ENCODE results near the gene CRACR2B. TPM values are rescaled to one million over a fixed set of nuclear protein-coding genes. Genes with fewer than 3 reads are reported as not detected.

CRACR2B gene
- total and polyA plus RNA-seq, 2 of the 8 experiments (the other 6 are each of a cell fraction or from before 2014, with no cell fraction given), result 18.2 to 26.4 TPM

GRCh38 chr11:825366-826226, 2.1 kb upstream of the CRACR2B start:
- Histone ChIP-seq H4K91ac (replicated peaks; ENCODE audit: insufficient read length, low read length) (no peak overlapping the region), H2BK20ac (ENCODE audit: low read length) (no peak overlapping the region), H2BK5ac (ENCODE audit: low read depth, low read length) (no peak overlapping the region), H3K27me3 (replicated peaks in 1 of 4; ENCODE audit: control insufficient read depth in 3 of 4, extremely low read depth in 1 of 4, insufficient read depth in 3 of 4, low read length in 3 of 4) (peaks cover 1 to 24% (median 13%) of the 10 kb centered on the region in 4 experiments), H3K4ac (replicated peaks; ENCODE audit: insufficient read length, low read depth, low read length) (no peak overlapping the region), H3K14ac (ENCODE audit: insufficient read length) (no peak overlapping the region), H4K8ac (ENCODE audit: extremely low read depth, insufficient read depth, low read length) (no peak overlapping the region; the same call in 1 of the 2 replicates), H2BK15ac (ENCODE audit: low read length) (no peak overlapping the region), H2AFZ (ENCODE audit: low read length) (no peak overlapping the region), H3K56ac (replicated peaks; ENCODE audit: insufficient read length, low read depth, low read length) (no peak overlapping the region), H4K5ac (ENCODE audit: insufficient read length, low read depth, low read length) (no peak overlapping the region), H3K4me1 (replicated peaks in 1 of 4; ENCODE audit: control insufficient read depth in 3 of 4, insufficient read depth in 4 of 4, low read length in 3 of 4) (peaks cover 0 to 30% (median 25%) of the 10 kb centered on the region in 4 experiments; a peak in 6 of 7 replicates), H3K79me2 (ENCODE audit: control insufficient read depth in 1 of 2, insufficient read depth in 2 of 2, low read length in 2 of 2) (peaks cover 0 to 1% of the 10 kb centered on the region in 2 experiments; a peak in 1 of 4 replicates), H3K27ac (ENCODE audit: low read depth, low read length) (no peak overlapping the region), H3K9me3 (ENCODE audit: insufficient read depth in 2 of 2, low read depth in 1 of 2, low read length in 1 of 2) (no peaks in the 10 kb centered on the region), H3K4me2 (ENCODE audit: insufficient read depth in 1 of 2, low read depth in 2 of 2, low read length in 2 of 2) (no peak overlapping the region), H3K23ac (ENCODE audit: insufficient read length) (no peak overlapping the region), H3K79me1 (ENCODE audit: low read depth, low read length) (peaks cover 8% of the 10 kb centered on the region), H3K36me3 (ENCODE audit: control insufficient read depth in 2 of 4, insufficient read depth in 4 of 4, low read length in 3 of 4) (peaks cover 0 to 10% (median 1%) of the 10 kb centered on the region in 4 experiments; a peak in 1 of 8 replicates), H2BK12ac (ENCODE audit: low read depth, low read length) (no peak overlapping the region), H2AK5ac (ENCODE audit: low read depth, low read length) (no peak overlapping the region; the same call in 1 of the 2 replicates), H3K9ac (replicated peaks in 1 of 4; ENCODE audit: extremely low read depth in 1 of 4, low read depth in 3 of 4, low read length in 3 of 4) (no peak overlapping the region), H4K20me1 (replicated peaks in 1 of 2; ENCODE audit: control insufficient read depth in 1 of 2, insufficient read depth in 2 of 2, low read length in 2 of 2) (peaks cover 0 to 13% of the 10 kb centered on the region in 2 experiments), H3K23me2 (ENCODE audit: low read depth, low read length) (peaks cover 19% of the 10 kb centered on the region), H3K18ac (ENCODE audit: extremely low read depth, low read length) (no peak overlapping the region), H3K4me3 (ENCODE audit: extremely low read depth in 1 of 4, insufficient read depth in 2 of 4, low read depth in 3 of 4, low read length in 4 of 4) (no peak overlapping the region), H2BK120ac (replicated peaks; ENCODE audit: low read depth, low read length) (no peak overlapping the region)
- POLR2A ChIA-PET (ENCODE audit: partially characterized antibody), result interaction anchor here (0.6 to 53.0 kb wide), 4 partner anchors 5 to 92 kb away, joined by 3 to 1917 read pairs (median 961); partner anchors contain the start of genes CD151, CEND1, CRACR2B and PIDD1
- DNase-seq (ENCODE audit: low read depth in 1 of 2, low spot score in 2 of 2) (no peak), FAIRE-seq (no peak)
- TF ChIP-seq CREB1 (IDR thresholded peaks at IDR 0.05) (no peak), BRCA1 (IDR thresholded peaks at IDR 0.05; ENCODE audit: low read depth, low read length) (no peak)
- 88% methylated on average over 11 of the region's 12 CpGs; no CpG with 5 or more reads in 1 of the 2 experiments for WGBS, 2 experiments (ENCODE audit: extremely low coverage in 1 of 2, insufficient coverage in 1 of 2, insufficient read length in 1 of 2, insufficient replicate concordance in 2 of 2, low coverage in 1 of 2, low lambda C conversion rate in 2 of 2, missing lambda C conversion rate in 1 of 2)
- CTCF ChIA-PET (ENCODE audit: partially characterized antibody), result interaction anchor here (0.9 kb wide), 1 partner anchor 13 kb away, joined by 3 read pairs; no protein-coding TSS in a partner anchor

Measured in H1 (cell line).